NCI-H82 (cell line): ENCODE results near the gene RXRA.

Experiments used
- DNase-seq: peaks from one replicate; lab custom pipeline; 2025; lab: John Stamatoyannopoulos, UW

The RXRA gene

GRCh38 chr9:134367061-134367460 lies 40.8 kb downstream of the RXRA start:
- no peak for DNase-seq

- peak; percentile 81 for DNase-seq
These were observed 41.7 kb downstream of the RXRA start for GRCh38 chr9:134367791-134368490.

GRCh38 chr9:134368571-134368970 lies 42.3 kb downstream of the RXRA start:
- no peak for DNase-seq

- no peak for DNase-seq
These were observed 43.4 kb downstream of the RXRA start for GRCh38 chr9:134369416-134370212.

GRCh38 chr9:134370213-134370492 lies 43.9 kb downstream of the RXRA start:
- DNase-seq, result no peak

- DNase-seq, result no peak
These were observed 44.4 kb downstream of the RXRA start for GRCh38 chr9:134370638-134371037.

GRCh38 chr9:134371731-134372130 lies 45.5 kb downstream of the RXRA start:
- DNase-seq, result no peak

- DNase-seq, result no peak
These were observed 46.5 kb downstream of the RXRA start for GRCh38 chr9:134372581-134373267.

- DNase-seq, result no peak
These were observed 47.0 kb downstream of the RXRA start for GRCh38 chr9:134373269-134373668.

- no peak for DNase-seq
These were observed 47.7 kb downstream of the RXRA start for GRCh38 chr9:134373953-134374300.

- DNase-seq, result no peak
These were observed 48.2 kb downstream of the RXRA start for GRCh38 chr9:134374301-134375010.

- no peak for DNase-seq
These were observed 48.7 kb downstream of the RXRA start for GRCh38 chr9:134375011-134375390.

- no peak for DNase-seq
These were observed 49.5 kb downstream of the RXRA start for GRCh38 chr9:134375430-134376385.

- no peak for DNase-seq
These were observed 50.3 kb downstream of the RXRA start for GRCh38 chr9:134376386-134377142.

GRCh38 chr9:134377143-134377484 lies 50.9 kb downstream of the RXRA start:
- no peak for DNase-seq

- no peak for DNase-seq
These were observed 51.7 kb downstream of the RXRA start for GRCh38 chr9:134377976-134378375.

GRCh38 chr9:134378901-134379338 lies 52.7 kb downstream of the RXRA start:
- peak; percentile 34 for DNase-seq

- no peak for DNase-seq
These were observed 53.6 kb downstream of the RXRA start for GRCh38 chr9:134379831-134380365.

- no peak for DNase-seq
These were observed 54.5 kb downstream of the RXRA start for GRCh38 chr9:134380542-134381271.

- DNase-seq, result no peak
These were observed 55.0 kb downstream of the RXRA start for GRCh38 chr9:134381272-134381661.
